SK-N-SH treated with all-trans-retinoic acid at 6 μM for 48 hours (cell line): ENCODE data around the gene LTBP1.

Experiments
- CSRNP3 ChIP-seq: fragments of 250-450 bp; sonication (Bioruptor Pico); IDR thresholded peaks from 2 replicates; pipeline ENCODE4 v1.5.1; 2021; ENCODE audit warnings: mild to moderate bottlenecking, moderate library complexity
- ISL1 ChIP-seq: fragments of 250-450 bp; sonication (Bioruptor Pico); IDR thresholded peaks from 2 replicates; pipeline ENCODE4 v2.1.2; 2022; ENCODE audit warnings: mild to moderate bottlenecking, moderate library complexity
- OSR1 ChIP-seq: fragments of 250-450 bp; sonication (Bioruptor Pico); IDR thresholded peaks from 2 replicates; pipeline ENCODE4 v1.8.0; 2022; ENCODE audit warnings: moderate library complexity, mild to moderate bottlenecking, inconsistent platforms
- SNAI2 ChIP-seq: fragments of 250-450 bp; sonication (Bioruptor Pico); IDR thresholded peaks from 2 replicates; pipeline ENCODE4 v1.5.0; 2020; ENCODE audit warnings: mild to moderate bottlenecking, moderate library complexity
- TOX ChIP-seq: fragments of 250-450 bp; sonication (Bioruptor Pico); IDR thresholded peaks from 2 replicates; pipeline ENCODE4 v1.8.0; 2021; ENCODE audit warnings: mild to moderate bottlenecking, moderate library complexity, borderline replicate concordance
- ZFP3 ChIP-seq: fragments of 250-450 bp; sonication (Bioruptor Pico); IDR thresholded peaks from 2 replicates; pipeline ENCODE4 v1.5.0; 2020; ENCODE audit warnings: mild to moderate bottlenecking, moderate library complexity
- ZFP30 ChIP-seq: fragments of 450-650 bp; formaldehyde crosslinking; IDR thresholded peaks from 2 replicates; pipeline ENCODE4 v1.5.0; 2022; ENCODE audit warnings: mild to moderate bottlenecking, moderate library complexity
- TF ChIP-seq, protein P1 (sequence below): fragments of 250-450 bp; sonication (Bioruptor Pico); IDR thresholded peaks from 2 replicates; pipeline ENCODE4 v1.8.0; 2020; ENCODE audit warnings: mild to moderate bottlenecking, moderate library complexity, borderline replicate concordance

GRCh38 chr2:32933756-32934095 lies 13.0 kb upstream of the LTBP1 start:
- no peak for TF ChIP-seq OSR1 (CRISPR knock-in tag)
- no peak for TF ChIP-seq ZFP30 (CRISPR knock-in tag)
- no peak for TF ChIP-seq TOX (CRISPR knock-in tag)
- TF ChIP-seq SNAI2: no peak
- no peak for TF ChIP-seq ISL1 (CRISPR knock-in tag)
- TF ChIP-seq, protein P1, sequence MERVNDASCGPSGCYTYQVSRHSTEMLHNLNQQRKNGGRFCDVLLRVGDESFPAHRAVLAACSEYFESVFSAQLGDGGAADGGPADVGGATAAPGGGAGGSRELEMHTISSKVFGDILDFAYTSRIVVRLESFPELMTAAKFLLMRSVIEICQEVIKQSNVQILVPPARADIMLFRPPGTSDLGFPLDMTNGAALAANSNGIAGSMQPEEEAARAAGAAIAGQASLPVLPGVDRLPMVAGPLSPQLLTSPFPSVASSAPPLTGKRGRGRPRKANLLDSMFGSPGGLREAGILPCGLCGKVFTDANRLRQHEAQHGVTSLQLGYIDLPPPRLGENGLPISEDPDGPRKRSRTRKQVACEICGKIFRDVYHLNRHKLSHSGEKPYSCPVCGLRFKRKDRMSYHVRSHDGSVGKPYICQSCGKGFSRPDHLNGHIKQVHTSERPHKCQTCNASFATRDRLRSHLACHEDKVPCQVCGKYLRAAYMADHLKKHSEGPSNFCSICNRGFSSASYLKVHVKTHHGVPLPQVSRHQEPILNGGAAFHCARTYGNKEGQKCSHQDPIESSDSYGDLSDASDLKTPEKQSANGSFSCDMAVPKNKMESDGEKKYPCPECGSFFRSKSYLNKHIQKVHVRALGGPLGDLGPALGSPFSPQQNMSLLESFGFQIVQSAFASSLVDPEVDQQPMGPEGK (CRISPR knock-in tag): no peak
- no peak for TF ChIP-seq CSRNP3
- TF ChIP-seq ZFP3 (CRISPR knock-in tag): no peak
